ENCODE measurements around the gene ERRFI1. TPM values are rescaled to one million over a fixed set of nuclear protein-coding genes. Genes with fewer than 3 reads are reported as not detected.
A peak's percentile ranks its signal among the peaks of the same experiment; 100 is the strongest.

Gene ERRFI1
- total and polyA plus RNA-seq, 10 of the 15 experiments (the other 5 are each of a cell fraction or from before 2014, with no cell fraction given): 0.90 to 6.5 (median 3.1) TPM

DNA sequence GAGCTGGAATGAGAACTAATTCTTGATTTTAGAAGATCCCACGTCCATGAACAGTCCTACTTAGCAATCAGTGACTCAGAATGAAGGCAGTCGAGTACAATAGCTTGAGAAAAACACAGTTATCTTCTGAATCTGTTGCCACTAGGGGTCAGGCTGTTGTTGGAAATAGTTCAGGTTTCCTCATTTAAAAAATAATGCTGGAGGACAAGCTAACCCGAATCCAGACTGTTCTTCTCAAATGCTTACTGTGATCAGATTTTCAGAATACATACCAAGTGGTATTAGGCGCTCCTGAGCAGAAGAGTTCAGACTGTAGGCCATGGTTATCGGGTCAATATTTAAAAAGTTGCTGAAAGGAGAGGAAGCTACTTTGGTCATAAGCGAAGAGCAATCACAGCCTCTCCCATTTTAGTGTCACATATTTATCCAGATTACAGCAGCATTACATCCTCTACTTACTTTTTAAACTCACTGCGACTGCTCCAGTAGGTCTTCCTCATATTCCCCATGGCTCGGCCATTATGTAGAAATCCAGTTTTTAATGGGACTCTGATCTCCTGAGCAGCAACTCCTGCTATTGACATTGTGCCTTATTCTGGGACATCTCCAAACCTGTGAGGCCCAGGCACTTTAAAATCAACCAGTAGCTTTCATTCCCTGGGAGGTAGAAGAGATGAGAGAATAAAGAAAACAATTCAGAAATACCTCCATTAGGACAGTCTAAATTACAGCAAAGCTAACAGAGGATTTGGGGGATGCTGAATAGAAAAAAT lies 10.9 kb downstream of the ERRFI1 start (continued):
- TF ChIP-seq SMC3 (IDR thresholded peaks at IDR 0.05; ENCODE audit: borderline replicate concordance, low read length) (peak; percentile 86), NFYB (IDR thresholded peaks at IDR 0.05; ENCODE audit: insufficient read depth, low read depth, low read length) (no peak), CREB1 (IDR thresholded peaks at IDR 0.05; ENCODE audit: low read depth) (0 out of 2 replicates have a peak, but pooled peaks have one; percentile 13), EGR1 (IDR thresholded peaks at IDR 0.05; ENCODE audit: borderline replicate concordance in 1 of 2, low read depth in 2 of 2, low read length in 2 of 2) (no peak), LARP7 (IDR thresholded peaks at IDR 0.05) (no peak), YBX1 (IDR thresholded peaks at IDR 0.05) (no peak), SPI1 (IDR thresholded peaks at IDR 0.05; ENCODE audit: borderline replicate concordance, insufficient read depth, low read depth, low read length) (no peak), POLR2A (IDR thresholded peaks at IDR 0.05; ENCODE audit: low read depth, low read length) (no peak)
- TF ChIP-seq, protein P1, sequence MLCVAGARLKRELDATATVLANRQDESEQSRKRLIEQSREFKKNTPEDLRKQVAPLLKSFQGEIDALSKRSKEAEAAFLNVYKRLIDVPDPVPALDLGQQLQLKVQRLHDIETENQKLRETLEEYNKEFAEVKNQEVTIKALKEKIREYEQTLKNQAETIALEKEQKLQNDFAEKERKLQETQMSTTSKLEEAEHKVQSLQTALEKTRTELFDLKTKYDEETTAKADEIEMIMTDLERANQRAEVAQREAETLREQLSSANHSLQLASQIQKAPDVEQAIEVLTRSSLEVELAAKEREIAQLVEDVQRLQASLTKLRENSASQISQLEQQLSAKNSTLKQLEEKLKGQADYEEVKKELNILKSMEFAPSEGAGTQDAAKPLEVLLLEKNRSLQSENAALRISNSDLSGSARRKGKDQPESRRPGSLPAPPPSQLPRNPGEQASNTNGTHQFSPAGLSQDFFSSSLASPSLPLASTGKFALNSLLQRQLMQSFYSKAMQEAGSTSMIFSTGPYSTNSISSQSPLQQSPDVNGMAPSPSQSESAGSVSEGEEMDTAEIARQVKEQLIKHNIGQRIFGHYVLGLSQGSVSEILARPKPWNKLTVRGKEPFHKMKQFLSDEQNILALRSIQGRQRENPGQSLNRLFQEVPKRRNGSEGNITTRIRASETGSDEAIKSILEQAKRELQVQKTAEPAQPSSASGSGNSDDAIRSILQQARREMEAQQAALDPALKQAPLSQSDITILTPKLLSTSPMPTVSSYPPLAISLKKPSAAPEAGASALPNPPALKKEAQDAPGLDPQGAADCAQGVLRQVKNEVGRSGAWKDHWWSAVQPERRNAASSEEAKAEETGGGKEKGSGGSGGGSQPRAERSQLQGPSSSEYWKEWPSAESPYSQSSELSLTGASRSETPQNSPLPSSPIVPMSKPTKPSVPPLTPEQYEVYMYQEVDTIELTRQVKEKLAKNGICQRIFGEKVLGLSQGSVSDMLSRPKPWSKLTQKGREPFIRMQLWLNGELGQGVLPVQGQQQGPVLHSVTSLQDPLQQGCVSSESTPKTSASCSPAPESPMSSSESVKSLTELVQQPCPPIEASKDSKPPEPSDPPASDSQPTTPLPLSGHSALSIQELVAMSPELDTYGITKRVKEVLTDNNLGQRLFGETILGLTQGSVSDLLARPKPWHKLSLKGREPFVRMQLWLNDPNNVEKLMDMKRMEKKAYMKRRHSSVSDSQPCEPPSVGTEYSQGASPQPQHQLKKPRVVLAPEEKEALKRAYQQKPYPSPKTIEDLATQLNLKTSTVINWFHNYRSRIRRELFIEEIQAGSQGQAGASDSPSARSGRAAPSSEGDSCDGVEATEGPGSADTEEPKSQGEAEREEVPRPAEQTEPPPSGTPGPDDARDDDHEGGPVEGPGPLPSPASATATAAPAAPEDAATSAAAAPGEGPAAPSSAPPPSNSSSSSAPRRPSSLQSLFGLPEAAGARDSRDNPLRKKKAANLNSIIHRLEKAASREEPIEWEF (IDR thresholded peaks at IDR 0.05; ENCODE audit: insufficient replicate concordance, low read depth, low read length): no peak

Data from GM12878 (cell line).